WTC11 (cell line): ENCODE results near the gene OPCML. TPM values are rescaled to one million over a fixed set of nuclear protein-coding genes. Genes with fewer than 3 reads are reported as not detected.

Experiments
- ATAC-seq: fragments of 200-7000 bp; cut with Tn5 transposase; 2 replicates; pipeline ENCODE4 v1.10.0; 2021; ENCODE audit warnings: mild to moderate bottlenecking, moderate library complexity
- CTCF ChIA-PET: fragments of 300-600 bp; sonication (Branson Sonifier 250); formaldehyde crosslinking; loops from one replicate; lab custom pipeline; 2021; ENCODE audit warnings: antibody characterized with exemption; lab: Charles Lee
- POLR2A ChIA-PET: fragments of 350-600 bp; sonication (Branson Sonifier 250); formaldehyde crosslinking; loops from one replicate; lab custom pipeline; 2021; ENCODE audit warnings: antibody characterized with exemption; lab: Charles Lee
- DNase-seq: peaks from one replicate; pipeline ENCODE4 v3.0.0; 2021; ENCODE audit warnings: low spot score
- H3K27ac Mint-ChIP-seq: 2 replicates; pipeline ENCODE4 v1.8.0; 2021; ENCODE audit warnings: mixed read lengths
- H3K27me3 Mint-ChIP-seq: 2 replicates; pipeline ENCODE4 v1.8.0; 2021; ENCODE audit warnings: low read depth, mild to moderate bottlenecking, moderate library complexity, mixed read lengths
- H3K36me3 Mint-ChIP-seq: 2 replicates; pipeline ENCODE4 v1.8.0; 2021; ENCODE audit warnings: mixed read lengths
- H3K4me1 Mint-ChIP-seq: 2 replicates; pipeline ENCODE4 v1.8.0; 2022; ENCODE audit warnings: mixed read lengths
- H3K4me3 Mint-ChIP-seq: 2 replicates; pipeline ENCODE4 v1.8.0; 2021; ENCODE audit warnings: mild to moderate bottlenecking, moderate library complexity, mixed read lengths
- H3K9me3 Mint-ChIP-seq: 2 replicates; pipeline ENCODE4 v1.8.0; 2021; ENCODE audit warnings: mixed read lengths
- ELF4 ChIP-seq: sonication (generic); formaldehyde crosslinking; IDR thresholded peaks from 2 replicates; pipeline ENCODE4 v1.8.1; 2022; ENCODE audit warnings: low read depth, mild to moderate bottlenecking, moderate library complexity, missing genetic modification reagents
- ESRRA ChIP-seq: sonication (generic); formaldehyde crosslinking; IDR thresholded peaks from 2 replicates; pipeline ENCODE4 v1.8.1; 2022; ENCODE audit warnings: mild to moderate bottlenecking, missing genetic modification reagents, borderline replicate concordance
- IRF2 ChIP-seq: sonication (generic); formaldehyde crosslinking; IDR thresholded peaks from 2 replicates; pipeline ENCODE4 v1.8.0; 2022; ENCODE audit warnings: low read depth, missing genetic modification reagents, borderline replicate concordance
- MXD4 ChIP-seq: fragments of 250-450 bp; sonication (Bioruptor Pico); IDR thresholded peaks from 2 replicates; pipeline ENCODE4 v1.8.0; 2021; ENCODE audit warnings: mild to moderate bottlenecking, moderate library complexity, borderline replicate concordance
- NR1H2 ChIP-seq: sonication (generic); formaldehyde crosslinking; IDR thresholded peaks from 2 replicates; pipeline ENCODE4 v1.9.0; 2021; ENCODE audit warnings: mild to moderate bottlenecking, moderate library complexity, missing genetic modification reagents
- SOX15 ChIP-seq: fragments of 250-450 bp; sonication (Bioruptor Pico); IDR thresholded peaks from 2 replicates; pipeline ENCODE4 v1.9.0; 2021; ENCODE audit warnings: mild to moderate bottlenecking
- TCF7 ChIP-seq: sonication (generic); formaldehyde crosslinking; IDR thresholded peaks from 2 replicates; pipeline ENCODE4 v1.8.0; 2022; ENCODE audit warnings: mild to moderate bottlenecking, low read depth, missing genetic modification reagents, moderate library complexity
- ZNF138 ChIP-seq: sonication (generic); formaldehyde crosslinking; conservative IDR thresholded peaks from 2 replicates; pipeline ENCODE4 v1.8.1; 2022; ENCODE audit warnings: mild to moderate bottlenecking, moderate library complexity, missing genetic modification reagents
- ZNF219 ChIP-seq: sonication (generic); formaldehyde crosslinking; IDR thresholded peaks from 2 replicates; pipeline ENCODE4 v1.8.0; 2023; ENCODE audit warnings: missing genetic modification reagents, mild to moderate bottlenecking, borderline replicate concordance
- ZNF232 ChIP-seq: sonication (generic); formaldehyde crosslinking; IDR thresholded peaks from 2 replicates; pipeline ENCODE4 v1.8.0; 2022; ENCODE audit warnings: mild to moderate bottlenecking, missing genetic modification reagents
- total RNA-seq: library from RNA; stranded (reverse); gene quantifications from 3 replicates; pipeline ENCODE4 v1.2.3, GENCODE V29; 2021
- TF ChIP-seq, protein P1 (sequence below): fragments of 200-600 bp; IDR thresholded peaks from 2 replicates; pipeline ENCODE4 v1.8.0; 2022; ENCODE audit warnings: antibody characterized with exemption
- TF ChIP-seq, protein P2 (sequence below): sonication (generic); formaldehyde crosslinking; IDR thresholded peaks from 2 replicates; pipeline ENCODE4 v1.8.0; 2022; ENCODE audit warnings: missing genetic modification reagents
- TF ChIP-seq, protein P3 (sequence below): fragments of 250-450 bp; sonication (Bioruptor Pico); IDR thresholded peaks from 2 replicates; pipeline ENCODE4 v2.1.2; 2022; ENCODE audit warnings: mild to moderate bottlenecking, moderate library complexity
- TF ChIP-seq, protein P4 (sequence below): fragments of 250-450 bp; sonication (Bioruptor Pico); conservative IDR thresholded peaks from 2 replicates; pipeline ENCODE4 v1.9.0; 2021; ENCODE audit warnings: mild to moderate bottlenecking
- TF ChIP-seq, protein P5 (sequence below): sonication (generic); formaldehyde crosslinking; IDR thresholded peaks from 2 replicates; pipeline ENCODE4 v1.8.1; 2022; ENCODE audit warnings: mild to moderate bottlenecking, missing genetic modification reagents, moderate library complexity, borderline replicate concordance

OPCML gene
- total RNA-seq, 1 experiment from 2014 or later = 1.5 TPM

DNA sequence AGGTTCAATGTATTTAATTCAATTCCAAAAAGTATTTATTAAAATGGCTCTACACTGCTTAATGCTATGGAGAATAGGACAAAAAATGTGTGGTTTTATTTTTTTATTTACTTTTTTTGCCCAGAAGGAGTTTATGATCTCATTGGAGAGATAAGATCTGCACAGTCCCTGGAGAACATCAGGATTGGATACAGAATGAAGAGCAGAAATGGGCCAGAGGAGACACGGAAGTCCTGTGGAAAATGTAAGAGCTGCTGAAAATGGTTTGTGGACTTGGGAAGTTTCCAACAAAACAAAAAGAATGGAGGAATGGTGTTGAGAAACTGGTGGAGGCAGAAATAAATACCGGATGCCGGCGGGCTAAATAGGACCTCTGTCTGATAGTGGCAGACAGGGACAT lies 554.6 kb downstream of the OPCML start:
- no peak for ATAC-seq
- Mint-ChIP-seq H3K4me1 (peaks cover 9% of the 10 kb centered on the region), H3K27ac (no peak overlapping the region), H3K27me3 (no peaks in the 10 kb centered on the region), H3K36me3 (no peaks in the 10 kb centered on the region), H3K4me3 (no peak overlapping the region), H3K9me3 (peaks cover 7% of the 10 kb centered on the region; the same call in 1 of the 2 replicates)
- TF ChIP-seq, protein P1, sequence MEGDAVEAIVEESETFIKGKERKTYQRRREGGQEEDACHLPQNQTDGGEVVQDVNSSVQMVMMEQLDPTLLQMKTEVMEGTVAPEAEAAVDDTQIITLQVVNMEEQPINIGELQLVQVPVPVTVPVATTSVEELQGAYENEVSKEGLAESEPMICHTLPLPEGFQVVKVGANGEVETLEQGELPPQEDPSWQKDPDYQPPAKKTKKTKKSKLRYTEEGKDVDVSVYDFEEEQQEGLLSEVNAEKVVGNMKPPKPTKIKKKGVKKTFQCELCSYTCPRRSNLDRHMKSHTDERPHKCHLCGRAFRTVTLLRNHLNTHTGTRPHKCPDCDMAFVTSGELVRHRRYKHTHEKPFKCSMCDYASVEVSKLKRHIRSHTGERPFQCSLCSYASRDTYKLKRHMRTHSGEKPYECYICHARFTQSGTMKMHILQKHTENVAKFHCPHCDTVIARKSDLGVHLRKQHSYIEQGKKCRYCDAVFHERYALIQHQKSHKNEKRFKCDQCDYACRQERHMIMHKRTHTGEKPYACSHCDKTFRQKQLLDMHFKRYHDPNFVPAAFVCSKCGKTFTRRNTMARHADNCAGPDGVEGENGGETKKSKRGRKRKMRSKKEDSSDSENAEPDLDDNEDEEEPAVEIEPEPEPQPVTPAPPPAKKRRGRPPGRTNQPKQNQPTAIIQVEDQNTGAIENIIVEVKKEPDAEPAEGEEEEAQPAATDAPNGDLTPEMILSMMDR = no peak
- TF ChIP-seq, protein P2, sequence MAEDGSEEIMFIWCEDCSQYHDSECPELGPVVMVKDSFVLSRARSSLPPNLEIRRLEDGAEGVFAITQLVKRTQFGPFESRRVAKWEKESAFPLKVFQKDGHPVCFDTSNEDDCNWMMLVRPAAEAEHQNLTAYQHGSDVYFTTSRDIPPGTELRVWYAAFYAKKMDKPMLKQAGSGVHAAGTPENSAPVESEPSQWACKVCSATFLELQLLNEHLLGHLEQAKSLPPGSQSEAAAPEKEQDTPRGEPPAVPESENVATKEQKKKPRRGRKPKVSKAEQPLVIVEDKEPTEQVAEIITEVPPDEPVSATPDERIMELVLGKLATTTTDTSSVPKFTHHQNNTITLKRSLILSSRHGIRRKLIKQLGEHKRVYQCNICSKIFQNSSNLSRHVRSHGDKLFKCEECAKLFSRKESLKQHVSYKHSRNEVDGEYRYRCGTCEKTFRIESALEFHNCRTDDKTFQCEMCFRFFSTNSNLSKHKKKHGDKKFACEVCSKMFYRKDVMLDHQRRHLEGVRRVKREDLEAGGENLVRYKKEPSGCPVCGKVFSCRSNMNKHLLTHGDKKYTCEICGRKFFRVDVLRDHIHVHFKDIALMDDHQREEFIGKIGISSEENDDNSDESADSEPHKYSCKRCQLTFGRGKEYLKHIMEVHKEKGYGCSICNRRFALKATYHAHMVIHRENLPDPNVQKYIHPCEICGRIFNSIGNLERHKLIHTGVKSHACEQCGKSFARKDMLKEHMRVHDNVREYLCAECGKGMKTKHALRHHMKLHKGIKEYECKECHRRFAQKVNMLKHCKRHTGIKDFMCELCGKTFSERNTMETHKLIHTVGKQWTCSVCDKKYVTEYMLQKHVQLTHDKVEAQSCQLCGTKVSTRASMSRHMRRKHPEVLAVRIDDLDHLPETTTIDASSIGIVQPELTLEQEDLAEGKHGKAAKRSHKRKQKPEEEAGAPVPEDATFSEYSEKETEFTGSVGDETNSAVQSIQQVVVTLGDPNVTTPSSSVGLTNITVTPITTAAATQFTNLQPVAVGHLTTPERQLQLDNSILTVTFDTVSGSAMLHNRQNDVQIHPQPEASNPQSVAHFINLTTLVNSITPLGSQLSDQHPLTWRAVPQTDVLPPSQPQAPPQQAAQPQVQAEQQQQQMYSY (CRISPR knock-in tag) = no peak
- TF ChIP-seq SOX15 (CRISPR knock-in tag) = no peak
- TF ChIP-seq ZNF138 (CRISPR knock-in tag) = no peak
- TF ChIP-seq NR1H2 = no peak
- TF ChIP-seq, protein P3, sequence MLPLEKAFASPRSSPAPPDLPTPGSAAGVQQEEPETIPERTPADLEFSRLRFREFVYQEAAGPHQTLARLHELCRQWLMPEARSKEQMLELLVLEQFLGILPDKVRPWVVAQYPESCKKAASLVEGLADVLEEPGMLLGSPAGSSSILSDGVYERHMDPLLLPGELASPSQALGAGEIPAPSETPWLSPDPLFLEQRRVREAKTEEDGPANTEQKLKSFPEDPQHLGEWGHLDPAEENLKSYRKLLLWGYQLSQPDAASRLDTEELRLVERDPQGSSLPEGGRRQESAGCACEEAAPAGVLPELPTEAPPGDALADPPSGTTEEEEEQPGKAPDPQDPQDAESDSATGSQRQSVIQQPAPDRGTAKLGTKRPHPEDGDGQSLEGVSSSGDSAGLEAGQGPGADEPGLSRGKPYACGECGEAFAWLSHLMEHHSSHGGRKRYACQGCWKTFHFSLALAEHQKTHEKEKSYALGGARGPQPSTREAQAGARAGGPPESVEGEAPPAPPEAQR (CRISPR knock-in tag) = no peak
- no peak for TF ChIP-seq ZNF232
- TF ChIP-seq ESRRA = no peak
- TF ChIP-seq, protein P4, sequence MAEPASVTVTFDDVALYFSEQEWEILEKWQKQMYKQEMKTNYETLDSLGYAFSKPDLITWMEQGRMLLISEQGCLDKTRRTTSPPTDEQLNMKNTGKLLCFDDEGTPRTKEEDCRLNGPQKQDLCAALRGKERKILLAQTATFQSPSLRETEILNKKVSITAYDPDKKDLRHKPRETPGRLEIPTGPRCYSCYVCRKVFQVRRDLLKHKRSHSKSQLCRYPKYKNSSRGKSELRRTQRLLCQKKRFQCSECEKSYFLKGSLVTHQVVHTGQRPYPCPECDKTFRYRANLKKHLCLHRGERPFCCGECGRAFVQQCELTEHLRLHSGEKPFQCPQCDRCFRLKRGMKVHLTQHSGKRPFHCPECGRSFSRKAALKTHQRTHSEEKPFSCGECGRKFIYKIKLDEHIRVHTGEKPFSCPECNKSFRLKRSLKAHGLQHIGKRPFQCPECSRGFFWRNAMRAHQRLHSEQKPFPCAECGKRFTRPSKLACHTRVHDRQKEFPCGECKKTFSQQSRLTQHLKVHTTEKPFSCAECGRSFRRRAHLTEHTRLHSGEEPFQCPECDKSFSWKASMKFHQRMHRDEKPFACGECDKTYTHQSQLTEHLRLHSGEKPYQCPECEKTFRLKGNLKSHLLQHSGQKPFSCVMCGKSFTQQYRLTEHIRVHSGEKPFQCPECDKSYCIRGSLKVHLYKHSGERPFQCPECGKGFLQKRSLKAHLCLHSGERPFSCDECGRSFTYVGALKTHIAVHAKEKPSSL (CRISPR knock-in tag) = no peak
- ChIA-PET CTCF (interaction anchor here (0.6 kb wide), 1 partner anchor 104 kb away, joined by 3 read pairs; no protein-coding TSS in a partner anchor), POLR2A (no interaction called here)
- DNase-seq = no peak

DNA sequence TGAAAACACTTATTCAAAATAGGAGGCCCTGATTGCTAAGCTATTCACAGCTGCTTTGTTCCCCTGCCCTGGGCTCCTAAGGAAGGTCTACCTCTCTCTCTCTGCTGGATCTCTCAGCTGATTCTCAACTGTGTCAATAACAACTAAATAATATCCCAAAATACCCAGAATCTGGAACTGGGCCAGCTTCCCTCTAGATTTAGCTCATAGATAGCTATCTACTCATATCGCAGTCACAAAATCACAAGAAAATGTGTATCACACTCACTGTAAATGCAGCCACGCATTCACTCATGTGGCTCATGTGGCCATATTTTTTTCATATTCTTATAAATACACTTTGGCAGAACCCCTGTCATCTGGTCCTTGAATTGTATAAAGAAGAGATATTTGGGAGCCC lies 555.1 kb downstream of the OPCML start:
- Mint-ChIP-seq H3K9me3 (peaks cover 7% of the 10 kb centered on the region; the same call in 1 of the 2 replicates), H3K27me3 (no peaks in the 10 kb centered on the region), H3K36me3 (no peaks in the 10 kb centered on the region), H3K4me1 (peaks cover 6% of the 10 kb centered on the region), H3K4me3 (no peak overlapping the region), H3K27ac (no peak overlapping the region)
- DNase-seq (no peak), ATAC-seq (no peak)
- TF ChIP-seq ZNF219 (CRISPR knock-in tag) (no peak), TCF7 (CRISPR knock-in tag) (no peak), ELF4 (CRISPR knock-in tag) (no peak), MXD4 (CRISPR knock-in tag) (no peak), IRF2 (no peak)
- TF ChIP-seq, protein P5, sequence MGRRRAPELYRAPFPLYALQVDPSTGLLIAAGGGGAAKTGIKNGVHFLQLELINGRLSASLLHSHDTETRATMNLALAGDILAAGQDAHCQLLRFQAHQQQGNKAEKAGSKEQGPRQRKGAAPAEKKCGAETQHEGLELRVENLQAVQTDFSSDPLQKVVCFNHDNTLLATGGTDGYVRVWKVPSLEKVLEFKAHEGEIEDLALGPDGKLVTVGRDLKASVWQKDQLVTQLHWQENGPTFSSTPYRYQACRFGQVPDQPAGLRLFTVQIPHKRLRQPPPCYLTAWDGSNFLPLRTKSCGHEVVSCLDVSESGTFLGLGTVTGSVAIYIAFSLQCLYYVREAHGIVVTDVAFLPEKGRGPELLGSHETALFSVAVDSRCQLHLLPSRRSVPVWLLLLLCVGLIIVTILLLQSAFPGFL (CRISPR knock-in tag) = no peak
- ChIA-PET POLR2A (interaction anchor here (0.6 kb wide), 1 partner anchor 30 kb away, joined by 3 read pairs; no protein-coding TSS in a partner anchor), CTCF (interaction anchor here (0.6 to 1.9 kb wide), 3 partner anchors 34 to 104 kb away, joined by 3 to 7 read pairs (median 4); no protein-coding TSS in a partner anchor)
